Measurements from ENCODE around the gene CLPTM1L. TPM values are rescaled to one million over a fixed set of nuclear protein-coding genes. Genes with fewer than 3 reads are reported as not detected.

The CLPTM1L gene
- total RNA-seq: 10 to 100 TPM; 28.1 to 68.0 (median 49.0) TPM
- 10 to 100 TPM; 46.5 to 96.2 TPM for polyA plus RNA-seq
- long read RNA-seq, donor 1, transcript CLPTM1L-201 (17 exons, 2,500 nt): major isoform, 146 of 179 reads
- long read RNA-seq, donor 1, partial matches to known transcripts: 9 of 179 reads
- long read RNA-seq, donor 1, other reads (novel, unspliced or antisense): 24 of 179 reads
- long read RNA-seq, donor 2, transcript CLPTM1L-201 (17 exons, 2,500 nt): major isoform, 57 of 139 reads
- long read RNA-seq, donor 2, transcript CLPTM1L-204 (8 exons, 742 nt): minor isoform, 13 of 139 reads
- long read RNA-seq, donor 2, partial matches to known transcripts: 65 of 139 reads
- long read RNA-seq, donor 2, other reads (novel, unspliced or antisense): 0 of 139 reads
- long read RNA-seq, donor 3, transcript CLPTM1L-201 (17 exons, 2,500 nt): major isoform, 252 of 327 reads
- long read RNA-seq, donor 3, partial matches to known transcripts: 18 of 327 reads
- long read RNA-seq, donor 3, other reads (novel, unspliced or antisense): 56 of 327 reads

GRCh38 chr5:1344975-1345838 lies at the start of gene CLPTM1L:
Gene CLPTM1L, minus strand, starts transcription at chr5:1345099. Its CDS starts 258 bp downstream, at chr5:1344841.
- H3K36me3 ChIP-seq: no peaks in the 10 kb centered on the region
- peaks cover 9% of the 10 kb centered on the region for H3K4me1 ChIP-seq (ENCODE audit: insufficient read depth)
- H3K9me3 ChIP-seq: no peaks in the 10 kb centered on the region
- peak within 1 kb of the TSS; percentile 87 for H3K4me3 ChIP-seq
- H3K27me3 ChIP-seq: no peaks in the 10 kb centered on the region
- TF ChIP-seq EP300 (IDR thresholded peaks at IDR 0.05) (no peak), POLR2A (IDR thresholded peaks at IDR 0.05) (peak; percentile 77), CTCF (IDR thresholded peaks at IDR 0.05) (peak in 1 of 3 donors; percentile 27)
- 0 to 1% (median 1%) methylated on average over 60 to 87 of the region's 87 CpGs for WGBS, 3 donors
- intact Hi-C loops (cut with DNase I): no loop called here
- peak within 1 kb of the TSS; percentile 79 to 89 for H3K27ac ChIP-seq
- DNase-seq: peak; percentile 84 to 92 (median 87)

- H3K4me1 ChIP-seq (ENCODE audit: insufficient read depth): no peaks in the 10 kb centered on the region
- H3K36me3 ChIP-seq: no peaks in the 10 kb centered on the region
These were observed 48.9 kb upstream of the CLPTM1L start for GRCh38 chr5:1393571-1394501.

GRCh38 chr5:1392801-1393565 lies 48.1 kb upstream of the CLPTM1L start:
- no peak overlapping the region for H3K27ac ChIP-seq
- DNase-seq: no peak
- no peaks in the 10 kb centered on the region for H3K36me3 ChIP-seq
- no peak overlapping the region for H3K4me3 ChIP-seq
- TF ChIP-seq POLR2A (IDR thresholded peaks at IDR 0.05) (no peak), CTCF (IDR thresholded peaks at IDR 0.05) (no peak), EP300 (IDR thresholded peaks at IDR 0.05) (no peak)
- H3K27me3 ChIP-seq: no peaks in the 10 kb centered on the region
- H3K9me3 ChIP-seq: no peaks in the 10 kb centered on the region
- no peaks in the 10 kb centered on the region for H3K4me1 ChIP-seq (ENCODE audit: insufficient read depth)
- intact Hi-C loops (cut with DNase I): no loop called here
- 58 to 67% (median 60%) methylated on average over 22 of the region's 22 CpGs for WGBS, 3 donors

More at GRCh38 chr5:1393571-1394501, 48.9 kb upstream of the CLPTM1L start:
- H3K4me3 ChIP-seq: no peak overlapping the region
- no peaks in the 10 kb centered on the region for H3K27me3 ChIP-seq
- no peaks in the 10 kb centered on the region for H3K9me3 ChIP-seq
- WGBS, 3 donors: 45 to 49% (median 48%) methylated on average over 30 to 36 of the region's 36 CpGs
- H3K27ac ChIP-seq: no peak overlapping the region
- no peak for DNase-seq
- TF ChIP-seq EP300 (IDR thresholded peaks at IDR 0.05) (no peak), POLR2A (IDR thresholded peaks at IDR 0.05) (no peak), CTCF (IDR thresholded peaks at IDR 0.05) (no peak)
- intact Hi-C loops (cut with DNase I): no loop called here
